ENCODE data around the gene SEC24D.
A peak's percentile ranks its signal among the peaks of the same experiment; 100 is the strongest.

The SEC24D gene

GRCh38 chr4:118839221-118839927 is 3.4 kb upstream of the SEC24D start:
- no peak for DNase-seq

GRCh38 chr4:118837121-118837507 is 1.2 kb upstream of the SEC24D start:
- no peak for DNase-seq

- peak; percentile 36 to 52 for DNase-seq
These were observed 585 bp upstream of the SEC24D start for GRCh38 chr4:118836301-118837120.

GRCh38 chr4:118834960-118835569 is 861 bp downstream of the SEC24D start:
- peak in 1 of 2 experiments; percentile 29 for DNase-seq

- DNase-seq, result no peak
These were observed 1.9 kb downstream of the SEC24D start for GRCh38 chr4:118834070-118834469.

GRCh38 chr4:118833192-118833820 is 2.6 kb downstream of the SEC24D start:
- DNase-seq, result no peak

- no peak for DNase-seq
These were observed 6.8 kb downstream of the SEC24D start for GRCh38 chr4:118829107-118829506.

GRCh38 chr4:118826723-118827444 is 9.0 kb downstream of the SEC24D start:
- no peak for DNase-seq

- no peak for DNase-seq
These were observed 10.1 kb downstream of the SEC24D start for GRCh38 chr4:118825799-118826198.

- no peak for DNase-seq
These were observed 11.8 kb downstream of the SEC24D start for GRCh38 chr4:118824141-118824540.

GRCh38 chr4:118823471-118823870 is 12.5 kb downstream of the SEC24D start:
- peak; percentile 36 to 85 for DNase-seq

- no peak for DNase-seq
These were observed 14.2 kb downstream of the SEC24D start for GRCh38 chr4:118821590-118822293.

GRCh38 chr4:118817178-118817930 is 18.6 kb downstream of the SEC24D start:
- no peak for DNase-seq

- no peak for DNase-seq
These were observed 19.3 kb downstream of the SEC24D start for GRCh38 chr4:118816538-118817177.

GRCh38 chr4:118814891-118815290 is 21.0 kb downstream of the SEC24D start:
- no peak for DNase-seq

GRCh38 chr4:118814058-118814457 is 21.9 kb downstream of the SEC24D start:
- DNase-seq, result no peak

GRCh38 chr4:118813561-118813960 is 22.4 kb downstream of the SEC24D start:
- DNase-seq, result no peak

- no peak for DNase-seq
These were observed 24.1 kb downstream of the SEC24D start for GRCh38 chr4:118811832-118812231.

GRCh38 chr4:118810991-118811764 is 24.7 kb downstream of the SEC24D start:
- DNase-seq, result no peak

GRCh38 chr4:118807659-118808058 is 28.3 kb downstream of the SEC24D start:
- DNase-seq, result no peak

Measured in NCI-H2081 (cell line).